NCI-H2171 (cell line): ENCODE data around the gene SLC17A5.
"Not testable (repeated sequence)": the region's sequence is repeated elsewhere in the genome, so short reads cannot be mapped to it uniquely, and the experiment has no call there.

Experiments
- DNase-seq: peaks from one replicate; lab custom pipeline; 2025; lab: John Stamatoyannopoulos, UW

SLC17A5 gene

GRCh38 chr6:73653571-73654424 lies at the start of gene SLC17A5:
TSS of gene SLC17A5 (minus strand) at chr6:73653992. CDS start at chr6:73653886, 106 bp downstream.
- DNase-seq, result peak; percentile 85

GRCh38 chr6:73703466-73703865 lies 49.7 kb upstream of the SLC17A5 start:
- no peak for DNase-seq

- DNase-seq, result no peak
These were observed 48.7 kb upstream of the SLC17A5 start for GRCh38 chr6:73702444-73702843.

GRCh38 chr6:73699676-73700459 lies 46.1 kb upstream of the SLC17A5 start:
- no peak for DNase-seq

- DNase-seq, result no peak
These were observed 43.3 kb upstream of the SLC17A5 start for GRCh38 chr6:73696966-73697655.

- DNase-seq, result peak; percentile 12
These were observed 42.0 kb upstream of the SLC17A5 start, which contains the start of gene CD109 for GRCh38 chr6:73695619-73696421. TSS of gene CD109 (plus strand) at chr6:73696203. CDS start at chr6:73696216, 13 bp downstream.

- no peak for DNase-seq
These were observed 41.1 kb upstream of the SLC17A5 start for GRCh38 chr6:73694711-73695411.

GRCh38 chr6:73691512-73691911 lies 37.7 kb upstream of the SLC17A5 start:
- DNase-seq, result no peak

- no peak for DNase-seq
These were observed 36.3 kb upstream of the SLC17A5 start for GRCh38 chr6:73690056-73690455.

- no peak for DNase-seq
These were observed 34.6 kb upstream of the SLC17A5 start for GRCh38 chr6:73688351-73688750.

- not testable (repeated sequence) for DNase-seq
These were observed 29.8 kb upstream of the SLC17A5 start for GRCh38 chr6:73683574-73683973.

- no peak for DNase-seq
These were observed 26.6 kb upstream of the SLC17A5 start for GRCh38 chr6:73680289-73680918.

GRCh38 chr6:73679846-73680245 lies 26.1 kb upstream of the SLC17A5 start:
- not testable (repeated sequence) for DNase-seq

GRCh38 chr6:73679009-73679408 lies 25.2 kb upstream of the SLC17A5 start:
- no peak for DNase-seq

GRCh38 chr6:73675466-73676098 lies 21.8 kb upstream of the SLC17A5 start:
- DNase-seq, result peak; percentile 8

- DNase-seq, result no peak
These were observed 18.3 kb upstream of the SLC17A5 start for GRCh38 chr6:73671911-73672685.

- no peak for DNase-seq
These were observed 15.2 kb upstream of the SLC17A5 start for GRCh38 chr6:73669005-73669404.

- DNase-seq, result no peak
These were observed 14.0 kb upstream of the SLC17A5 start for GRCh38 chr6:73667798-73668197.

- DNase-seq, result no peak
These were observed 12.6 kb upstream of the SLC17A5 start for GRCh38 chr6:73666393-73666792.
